ENCODE results near the gene LTB4R. TPM values are rescaled to one million over a fixed set of nuclear protein-coding genes. Genes with fewer than 3 reads are reported as not detected.
A peak's percentile ranks its signal among the peaks of the same experiment; 100 is the strongest.

Gene LTB4R
- total RNA-seq, 1 donor from 2014 or later: 10.7 TPM

GRCh38 chr14:24271134-24271833 lies 40.0 kb upstream of the LTB4R start, which contains the start of gene RABGGTA:
Gene RABGGTA (minus strand): TSS chr14:24271597. CDS start chr14:24271115, 482 bp downstream.
- H3K27ac Mint-ChIP-seq: peak within 1 kb of the TSS; percentile 89
- H3K27me3 Mint-ChIP-seq (ENCODE audit: low read depth): no peaks in the 10 kb centered on the region
- peak within 1 kb of the TSS; percentile 86 for H3K4me3 Mint-ChIP-seq (ENCODE audit: low read depth)
- H3K36me3 Mint-ChIP-seq (ENCODE audit: low read depth): peaks cover 22% of the 10 kb centered on the region
- peaks cover 30% of the 10 kb centered on the region for H3K4me1 Mint-ChIP-seq (ENCODE audit: low read depth)
- peak; percentile 87 for DNase-seq (ENCODE audit: low spot score)
- H3K9me3 Mint-ChIP-seq: no peaks in the 10 kb centered on the region
- intact Hi-C loops (cut with micrococcal nuclease): loop anchor here (1.0 kb wide), 4 partner anchors 28 to 58 kb away; partner anchors contain the start of genes CHMP4A, DHRS1, GMPR2 and NEDD8

- Mint-ChIP-seq H3K9me3 (no peaks in the 10 kb centered on the region), H3K27ac (peak overlapping the region; percentile 74), H3K4me3 (ENCODE audit: low read depth) (peak overlapping the region; percentile 72), H3K4me1 (ENCODE audit: low read depth) (peaks cover 30% of the 10 kb centered on the region), H3K36me3 (ENCODE audit: low read depth) (peaks cover 16% of the 10 kb centered on the region), H3K27me3 (ENCODE audit: low read depth) (no peaks in the 10 kb centered on the region)
- intact Hi-C loops (cut with micrococcal nuclease): loop anchor here (1.0 kb wide), 4 partner anchors 27 to 59 kb away; partner anchors contain the start of genes CHMP4A, DHRS1, GMPR2 and NEDD8
- no peak for DNase-seq (ENCODE audit: low spot score)
Measured at GRCh38 chr14:24271834-24272263, 39.5 kb upstream of the LTB4R start.

GRCh38 chr14:24272467-24272866 lies 38.8 kb upstream of the LTB4R start:
- intact Hi-C loops (cut with micrococcal nuclease): no loop called here
- peaks cover 30% of the 10 kb centered on the region for H3K4me1 Mint-ChIP-seq (ENCODE audit: low read depth)
- no peaks in the 10 kb centered on the region for H3K9me3 Mint-ChIP-seq
- peak overlapping the region; percentile 72 for H3K4me3 Mint-ChIP-seq (ENCODE audit: low read depth)
- peak overlapping the region; percentile 74 for H3K27ac Mint-ChIP-seq
- no peaks in the 10 kb centered on the region for H3K27me3 Mint-ChIP-seq (ENCODE audit: low read depth)
- H3K36me3 Mint-ChIP-seq (ENCODE audit: low read depth): peaks cover 11% of the 10 kb centered on the region
- no peak for DNase-seq (ENCODE audit: low spot score)

GRCh38 chr14:24273422-24273998 lies 37.8 kb upstream of the LTB4R start:
- intact Hi-C loops (cut with micrococcal nuclease): no loop called here
- H3K4me3 Mint-ChIP-seq (ENCODE audit: low read depth): peak overlapping the region; percentile 13
- no peaks in the 10 kb centered on the region for H3K9me3 Mint-ChIP-seq
- peaks cover 37% of the 10 kb centered on the region for H3K4me1 Mint-ChIP-seq (ENCODE audit: low read depth)
- DNase-seq (ENCODE audit: low spot score): no peak
- peak overlapping the region; percentile 74 for H3K27ac Mint-ChIP-seq
- no peaks in the 10 kb centered on the region for H3K27me3 Mint-ChIP-seq (ENCODE audit: low read depth)
- peaks cover 7% of the 10 kb centered on the region for H3K36me3 Mint-ChIP-seq (ENCODE audit: low read depth)

GRCh38 chr14:24274101-24274543 lies 37.2 kb upstream of the LTB4R start:
- Mint-ChIP-seq H3K27me3 (ENCODE audit: low read depth) (peaks cover 2% of the 10 kb centered on the region), H3K9me3 (no peaks in the 10 kb centered on the region), H3K27ac (peak overlapping the region; percentile 74), H3K36me3 (ENCODE audit: low read depth) (peaks cover 3% of the 10 kb centered on the region), H3K4me1 (ENCODE audit: low read depth) (peaks cover 43% of the 10 kb centered on the region), H3K4me3 (ENCODE audit: low read depth) (peak overlapping the region; percentile 0)
- intact Hi-C loops (cut with micrococcal nuclease): loop anchor here (1.0 kb wide), 3 partner anchors 15 to 27 kb away; no protein-coding TSS in a partner anchor
- DNase-seq (ENCODE audit: low spot score): peak; percentile 31

GRCh38 chr14:24277071-24277470 lies 34.2 kb upstream of the LTB4R start:
- intact Hi-C loops (cut with micrococcal nuclease): no loop called here
- H3K4me3 Mint-ChIP-seq (ENCODE audit: low read depth): no peak overlapping the region
- H3K36me3 Mint-ChIP-seq (ENCODE audit: low read depth): no peaks in the 10 kb centered on the region
- no peak for DNase-seq (ENCODE audit: low spot score)
- H3K4me1 Mint-ChIP-seq (ENCODE audit: low read depth): peaks cover 39% of the 10 kb centered on the region
- H3K27ac Mint-ChIP-seq: no peak overlapping the region
- H3K9me3 Mint-ChIP-seq: no peaks in the 10 kb centered on the region
- peaks cover 9% of the 10 kb centered on the region for H3K27me3 Mint-ChIP-seq (ENCODE audit: low read depth)

GRCh38 chr14:24277606-24278321 lies 33.5 kb upstream of the LTB4R start:
- H3K27me3 Mint-ChIP-seq (ENCODE audit: low read depth): peaks cover 9% of the 10 kb centered on the region
- DNase-seq (ENCODE audit: low spot score): no peak
- H3K27ac Mint-ChIP-seq: no peak overlapping the region
- no peaks in the 10 kb centered on the region for H3K9me3 Mint-ChIP-seq
- intact Hi-C loops (cut with micrococcal nuclease): no loop called here
- H3K36me3 Mint-ChIP-seq (ENCODE audit: low read depth): no peaks in the 10 kb centered on the region
- H3K4me3 Mint-ChIP-seq (ENCODE audit: low read depth): no peak overlapping the region
- H3K4me1 Mint-ChIP-seq (ENCODE audit: low read depth): peaks cover 32% of the 10 kb centered on the region

GRCh38 chr14:24278424-24278823 lies 32.9 kb upstream of the LTB4R start:
- H3K4me3 Mint-ChIP-seq (ENCODE audit: low read depth): no peak overlapping the region
- H3K4me1 Mint-ChIP-seq (ENCODE audit: low read depth): peaks cover 29% of the 10 kb centered on the region
- no peaks in the 10 kb centered on the region for H3K36me3 Mint-ChIP-seq (ENCODE audit: low read depth)
- H3K27ac Mint-ChIP-seq: peak overlapping the region; percentile 36
- peaks cover 9% of the 10 kb centered on the region for H3K27me3 Mint-ChIP-seq (ENCODE audit: low read depth)
- no peak for DNase-seq (ENCODE audit: low spot score)
- intact Hi-C loops (cut with micrococcal nuclease): no loop called here
- no peaks in the 10 kb centered on the region for H3K9me3 Mint-ChIP-seq

- no peaks in the 10 kb centered on the region for H3K36me3 Mint-ChIP-seq (ENCODE audit: low read depth)
- H3K9me3 Mint-ChIP-seq: no peaks in the 10 kb centered on the region
- peaks cover 9% of the 10 kb centered on the region for H3K27me3 Mint-ChIP-seq (ENCODE audit: low read depth)
- no peak for DNase-seq (ENCODE audit: low spot score)
- H3K27ac Mint-ChIP-seq: peak overlapping the region; percentile 30
- H3K4me1 Mint-ChIP-seq (ENCODE audit: low read depth): peaks cover 19% of the 10 kb centered on the region
- intact Hi-C loops (cut with micrococcal nuclease): no loop called here
- no peak overlapping the region for H3K4me3 Mint-ChIP-seq (ENCODE audit: low read depth)
Measured at GRCh38 chr14:24279301-24280186, 31.8 kb upstream of the LTB4R start.

- Mint-ChIP-seq H3K27me3 (ENCODE audit: low read depth) (peaks cover 9% of the 10 kb centered on the region), H3K4me1 (ENCODE audit: low read depth) (peaks cover 19% of the 10 kb centered on the region), H3K9me3 (no peaks in the 10 kb centered on the region), H3K27ac (no peak overlapping the region), H3K36me3 (ENCODE audit: low read depth) (no peaks in the 10 kb centered on the region), H3K4me3 (ENCODE audit: low read depth) (no peak overlapping the region)
- intact Hi-C loops (cut with micrococcal nuclease): no loop called here
- DNase-seq (ENCODE audit: low spot score): no peak
Measured at GRCh38 chr14:24280797-24281460, 30.4 kb upstream of the LTB4R start.

- DNase-seq (ENCODE audit: low spot score): no peak
- Mint-ChIP-seq H3K36me3 (ENCODE audit: low read depth) (no peaks in the 10 kb centered on the region), H3K4me1 (ENCODE audit: low read depth) (peaks cover 19% of the 10 kb centered on the region), H3K9me3 (no peaks in the 10 kb centered on the region), H3K27me3 (ENCODE audit: low read depth) (peaks cover 11% of the 10 kb centered on the region), H3K27ac (no peak overlapping the region), H3K4me3 (ENCODE audit: low read depth) (no peak overlapping the region)
- intact Hi-C loops (cut with micrococcal nuclease): no loop called here
Measured at GRCh38 chr14:24281636-24282035, 29.7 kb upstream of the LTB4R start.
